Caki2 (cell line): ENCODE data around the gene LYSET. TPM values are rescaled to one million over a fixed set of nuclear protein-coding genes. Genes with fewer than 3 reads are reported as not detected.
A peak's percentile ranks its signal among the peaks of the same experiment; 100 is the strongest.
"Not testable (repeated sequence)": the region's sequence is repeated elsewhere in the genome, so short reads cannot be mapped to it uniquely, and the experiment has no call there.

Experiments used
- DNase-seq: peaks from one replicate; pipeline ENCODE4 v3.0.0-alpha.2; 2015; ENCODE audit warnings: low read depth
- in situ Hi-C: cut with HindIII; loops from 2 replicates; pipeline ENCODE4 v1.10.0; 2016; ENCODE audit warnings: low sequenced_read_pairs, low pct_unique_long_range_greater_than_20kb, mixed read lengths
- total RNA-seq: library from RNA; depleted of rRNA; stranded (reverse); fragments of >200 nt; shearing (Covaris generic); gene quantifications from 2 replicates; pipeline ENCODE4 v1.2.3, GENCODE V29; 2014; ENCODE audit warnings: low replicate concordance; rRNA removed

LYSET gene, protein sequence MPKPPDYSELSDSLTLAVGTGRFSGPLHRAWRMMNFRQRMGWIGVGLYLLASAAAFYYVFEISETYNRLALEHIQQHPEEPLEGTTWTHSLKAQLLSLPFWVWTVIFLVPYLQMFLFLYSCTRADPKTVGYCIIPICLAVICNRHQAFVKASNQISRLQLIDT
- total RNA-seq, result 16.7 and 22.2 TPM in 2 replicates

DNA sequence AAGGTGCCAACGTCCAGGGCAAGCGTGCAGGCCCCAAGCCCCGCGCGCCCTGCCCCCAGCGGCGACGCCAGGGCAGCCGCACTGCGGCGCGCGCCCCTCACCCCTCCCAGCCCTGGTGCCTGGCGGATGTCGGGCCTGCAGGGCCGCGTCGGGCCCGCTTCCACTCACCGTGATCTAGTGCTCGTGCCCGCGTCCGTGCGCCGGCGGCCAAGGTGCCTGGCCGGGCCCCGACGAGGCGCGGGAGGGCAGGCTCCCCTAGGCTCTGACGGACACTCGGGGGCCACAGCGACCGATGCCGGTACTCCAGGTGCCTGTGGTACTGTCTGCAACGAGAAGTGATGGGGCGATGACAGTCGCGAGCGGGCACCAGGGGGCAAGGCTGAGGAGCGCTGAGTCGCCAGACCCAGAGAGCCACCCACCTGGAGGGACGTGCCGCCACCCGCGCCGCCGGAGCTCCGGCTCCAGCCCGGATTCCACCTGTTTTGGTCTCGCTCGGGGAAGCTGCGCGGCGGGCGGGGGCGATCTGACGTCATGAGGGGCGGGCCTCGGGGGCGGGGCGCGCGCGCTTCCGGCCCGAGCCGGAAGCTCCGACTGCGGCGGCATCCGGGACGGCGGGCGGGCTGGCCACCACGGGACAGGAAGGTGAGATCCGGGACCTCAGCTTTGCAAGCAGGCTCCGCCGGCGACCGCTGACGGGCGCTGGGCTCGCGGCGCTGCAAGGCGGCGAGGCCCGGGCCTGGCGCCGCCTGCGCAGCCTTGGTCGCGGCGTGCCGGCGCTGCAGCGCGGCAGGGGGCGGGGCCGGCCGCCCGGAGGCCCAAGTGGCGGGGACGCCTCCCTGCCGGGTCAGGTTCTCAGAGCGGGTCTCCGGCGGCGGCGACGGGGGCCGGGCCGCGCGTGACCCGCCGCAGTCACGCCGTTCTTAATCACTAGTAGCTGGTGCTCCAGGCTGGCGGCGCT lies at the start of gene LYSET, which contains the start of gene MOAP1:
TSS of gene LYSET (plus strand) at position 927 of the 958 bp plus-strand sequence. CDS start 89 bp downstream, outside the sequence.
TSS of gene MOAP1 (minus strand) at position 507 of the 958 bp plus-strand sequence. CDS start 655 bp downstream, outside the sequence.
- in situ Hi-C loops, result no loop called here
- DNase-seq, result peak; percentile 71

DNA sequence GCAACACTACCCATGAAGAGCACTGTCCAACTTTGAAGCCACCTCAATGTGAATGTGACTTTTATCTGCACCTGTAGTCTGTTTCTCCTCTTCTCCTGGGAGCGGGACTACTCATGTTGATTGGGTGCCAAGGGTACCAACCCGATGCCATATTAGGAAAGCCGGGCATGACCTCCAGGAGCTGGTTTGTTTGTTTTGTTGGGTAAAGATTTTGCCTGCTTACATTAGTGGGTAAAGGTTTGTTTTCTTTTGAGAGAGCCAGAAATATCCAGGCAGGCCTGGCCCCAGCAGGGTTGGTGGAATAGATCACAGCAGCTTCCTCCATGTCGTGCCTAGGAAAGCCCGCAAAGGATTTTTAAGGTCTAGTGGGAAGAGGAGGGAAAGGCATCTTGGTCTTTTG lies 49.7 kb upstream of the LYSET start:
- peak; percentile 50 for DNase-seq
- in situ Hi-C loops, result no loop called here

GRCh38 chr14:93136009-93136408 lies 49.1 kb upstream of the LYSET start:
- in situ Hi-C loops, result no loop called here
- no peak for DNase-seq

DNA sequence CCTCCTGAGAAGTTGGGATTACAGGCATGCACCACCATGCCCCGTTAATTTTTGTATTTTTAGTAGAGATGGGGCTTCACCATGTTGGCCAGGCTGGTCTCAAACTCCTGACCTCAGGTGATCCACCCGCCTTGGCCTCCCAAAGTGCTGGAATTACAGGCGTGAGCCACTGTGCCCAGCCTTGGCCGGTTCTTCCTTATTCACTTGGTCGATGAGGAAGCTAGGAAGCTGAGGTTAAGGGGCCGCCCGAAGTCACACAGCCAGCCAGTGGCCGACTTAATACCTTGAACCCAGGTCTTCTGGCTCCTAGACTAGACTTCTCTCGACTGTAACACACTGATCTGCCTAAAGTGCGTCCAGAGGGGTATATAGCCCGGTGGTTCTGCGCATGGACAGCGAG lies 48.6 kb upstream of the LYSET start:
- in situ Hi-C loops, DNase-seq: not testable (repeated sequence)

DNA sequence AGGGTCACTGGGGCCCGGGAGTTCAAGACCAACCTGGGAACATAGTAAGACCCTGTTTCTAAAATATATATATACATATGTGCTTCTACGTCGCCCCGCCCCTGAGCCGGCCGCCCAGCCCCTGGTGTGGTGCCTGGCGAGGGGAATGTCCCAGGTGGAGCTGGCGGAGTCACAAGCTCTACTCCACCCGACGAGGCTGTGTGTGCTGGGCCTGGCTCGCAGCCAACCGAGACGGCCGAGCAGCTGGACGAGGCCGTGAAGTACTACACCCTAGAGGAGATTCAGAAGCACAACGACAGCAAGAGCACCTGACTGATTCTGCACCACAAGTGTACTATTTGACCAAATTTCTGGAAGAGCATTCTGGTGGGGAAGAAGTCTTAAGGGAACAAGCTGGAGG lies 47.3 kb upstream of the LYSET start:
- in situ Hi-C loops, result no loop called here
- no peak for DNase-seq

GRCh38 chr14:93142854-93143652 lies 42.1 kb upstream of the LYSET start:
- DNase-seq, result no peak
- in situ Hi-C loops, result no loop called here

DNA sequence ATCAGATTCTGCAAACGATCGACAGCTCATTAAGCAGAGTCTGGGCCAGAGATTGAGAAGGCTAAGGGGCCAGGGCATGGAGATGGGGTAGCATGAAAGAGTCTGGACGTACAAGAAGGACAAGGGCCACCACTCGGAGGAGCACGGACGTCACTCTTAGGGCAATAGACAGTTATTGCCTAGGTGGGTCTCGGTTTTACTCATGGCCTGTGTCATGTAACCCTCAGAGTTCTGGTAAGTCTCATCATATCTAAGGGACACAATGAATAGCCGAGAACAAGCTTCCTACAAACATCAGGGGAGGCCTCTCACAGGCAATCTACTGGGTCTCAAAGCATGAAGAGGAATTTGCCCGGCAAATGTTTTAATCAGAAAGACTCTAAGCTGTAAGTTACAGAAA lies 39.0 kb upstream of the LYSET start:
- in situ Hi-C loops, result no loop called here

DNA sequence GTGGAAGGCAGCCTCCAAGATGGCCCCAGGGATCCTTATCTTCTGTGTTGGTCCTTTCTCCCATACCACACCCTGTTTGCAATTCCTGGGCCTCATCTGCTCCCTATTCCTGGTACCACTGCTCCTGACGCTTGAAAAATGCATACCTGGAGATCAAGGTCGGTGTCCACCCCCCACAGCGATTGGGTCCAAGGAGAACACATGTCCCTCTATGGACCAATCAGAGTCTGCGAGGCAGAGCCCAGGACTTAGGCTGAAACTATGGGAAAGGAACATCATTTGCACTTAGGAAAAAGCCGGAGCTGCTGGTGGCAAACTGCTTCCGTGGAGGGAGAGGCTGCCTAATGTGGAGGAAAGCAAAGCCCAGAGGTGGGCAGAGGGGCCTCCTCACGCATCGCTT lies 36.1 kb upstream of the LYSET start:
- in situ Hi-C loops, result no loop called here
- DNase-seq, result no peak

More for the DNA sequence above, 39.0 kb upstream of the LYSET start:
- no peak for DNase-seq

- in situ Hi-C loops, result no loop called here
These were observed 34.6 kb upstream of the LYSET start for GRCh38 chr14:93150227-93151208.

GRCh38 chr14:93153121-93153520 lies 32.0 kb upstream of the LYSET start:
- in situ Hi-C loops, result no loop called here
- DNase-seq, result no peak

More at GRCh38 chr14:93150227-93151208, 34.6 kb upstream of the LYSET start:
- peak; percentile 71 for DNase-seq

DNA sequence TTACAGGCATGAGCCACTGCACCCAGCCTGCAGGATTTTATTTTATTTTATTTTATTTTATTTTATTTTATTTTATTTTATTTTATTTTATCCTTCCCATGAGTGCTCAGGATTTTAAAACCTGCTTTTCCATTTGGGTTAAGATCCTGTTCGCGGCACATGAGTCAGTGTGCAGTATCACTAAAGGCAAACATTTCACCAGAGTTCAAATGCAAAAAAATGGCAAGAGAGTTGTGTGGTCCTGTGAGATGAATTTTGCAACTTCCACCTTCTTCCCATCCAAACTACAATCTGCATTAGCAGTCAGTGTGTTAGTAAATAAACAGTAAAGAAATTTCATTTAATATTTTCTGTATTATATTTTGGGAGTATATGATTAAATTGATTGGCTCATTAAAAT lies 29.4 kb upstream of the LYSET start:
- in situ Hi-C loops, result no loop called here
- no peak for DNase-seq

GRCh38 chr14:93156693-93157369 lies 28.3 kb upstream of the LYSET start:
- in situ Hi-C loops, result no loop called here
- DNase-seq, result no peak

DNA sequence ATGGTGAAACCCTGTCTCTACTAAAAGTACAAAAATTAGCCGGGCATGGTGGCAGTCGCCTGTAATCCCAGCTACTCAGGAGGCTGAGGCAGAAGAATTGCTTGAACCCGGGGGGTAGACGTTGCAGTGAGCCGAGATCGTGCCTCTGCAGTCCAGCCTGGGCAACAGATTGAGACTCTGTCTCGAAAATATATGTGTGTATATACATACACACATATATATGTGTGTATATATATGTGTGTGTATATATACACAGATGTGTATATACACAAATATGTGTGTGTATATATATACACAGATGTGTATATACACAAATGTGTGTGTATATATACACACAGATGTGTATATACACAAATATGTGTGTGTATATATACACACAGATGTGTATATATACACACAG lies 26.8 kb upstream of the LYSET start:
- in situ Hi-C loops, DNase-seq: not testable (repeated sequence)

GRCh38 chr14:93159625-93160352 lies 25.3 kb upstream of the LYSET start:
- in situ Hi-C loops, result not testable (repeated sequence)

DNA sequence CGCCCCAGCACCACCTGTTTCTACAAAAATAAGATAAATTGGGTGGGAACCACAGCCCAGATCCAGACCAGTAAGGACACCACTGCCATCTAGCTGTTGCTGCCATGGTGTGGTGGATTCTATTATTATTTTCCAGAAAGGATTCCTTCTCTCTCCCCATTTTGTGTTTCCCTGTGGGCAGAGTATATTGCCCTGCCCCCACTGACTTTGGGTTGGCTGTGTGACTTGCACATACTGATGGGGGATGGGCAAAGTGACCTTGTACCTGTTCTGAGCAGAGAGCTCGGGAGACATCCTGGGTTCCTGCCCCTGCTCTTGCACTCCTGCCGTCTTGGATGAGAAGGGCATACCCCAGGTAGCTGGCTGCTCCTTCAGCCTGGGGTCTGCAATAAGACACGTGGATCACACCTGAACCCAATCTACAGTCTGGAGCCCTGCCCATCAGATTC lies 24.7 kb upstream of the LYSET start:
- DNase-seq, result peak; percentile 54
- in situ Hi-C loops, result no loop called here

More at GRCh38 chr14:93159625-93160352, 25.3 kb upstream of the LYSET start:
- DNase-seq, result not testable (repeated sequence)

DNA sequence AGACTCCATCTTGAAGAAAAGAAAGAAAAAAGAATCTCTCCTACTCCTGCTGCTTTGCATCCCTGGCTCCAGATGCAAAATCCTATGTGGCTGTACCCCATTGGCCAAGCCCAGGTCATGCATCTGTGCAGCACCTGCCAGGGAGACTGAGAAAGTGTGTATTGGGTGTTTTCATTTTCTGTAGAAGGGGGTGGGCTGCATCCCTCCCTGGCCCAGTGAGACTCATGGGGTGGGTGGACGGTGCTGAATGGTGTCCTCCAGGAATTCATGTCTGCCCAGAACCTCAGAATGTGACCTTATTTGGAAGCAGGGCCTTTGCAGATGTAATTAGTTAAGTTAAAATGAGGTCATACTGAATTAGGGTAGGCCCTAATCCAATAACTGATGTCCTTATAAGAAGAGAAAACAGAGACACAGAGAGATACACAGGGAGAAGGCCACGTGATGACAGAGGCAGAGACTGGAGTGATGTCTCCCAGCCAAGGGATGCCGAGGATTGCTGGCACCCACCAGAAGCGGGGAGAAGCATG lies 23.6 kb upstream of the LYSET start:
- DNase-seq, result no peak
- in situ Hi-C loops, result no loop called here
